ENCODE results near the gene TM9SF4.
A peak's percentile ranks its signal among the peaks of the same experiment; 100 is the strongest.

Gene TM9SF4

DNA sequence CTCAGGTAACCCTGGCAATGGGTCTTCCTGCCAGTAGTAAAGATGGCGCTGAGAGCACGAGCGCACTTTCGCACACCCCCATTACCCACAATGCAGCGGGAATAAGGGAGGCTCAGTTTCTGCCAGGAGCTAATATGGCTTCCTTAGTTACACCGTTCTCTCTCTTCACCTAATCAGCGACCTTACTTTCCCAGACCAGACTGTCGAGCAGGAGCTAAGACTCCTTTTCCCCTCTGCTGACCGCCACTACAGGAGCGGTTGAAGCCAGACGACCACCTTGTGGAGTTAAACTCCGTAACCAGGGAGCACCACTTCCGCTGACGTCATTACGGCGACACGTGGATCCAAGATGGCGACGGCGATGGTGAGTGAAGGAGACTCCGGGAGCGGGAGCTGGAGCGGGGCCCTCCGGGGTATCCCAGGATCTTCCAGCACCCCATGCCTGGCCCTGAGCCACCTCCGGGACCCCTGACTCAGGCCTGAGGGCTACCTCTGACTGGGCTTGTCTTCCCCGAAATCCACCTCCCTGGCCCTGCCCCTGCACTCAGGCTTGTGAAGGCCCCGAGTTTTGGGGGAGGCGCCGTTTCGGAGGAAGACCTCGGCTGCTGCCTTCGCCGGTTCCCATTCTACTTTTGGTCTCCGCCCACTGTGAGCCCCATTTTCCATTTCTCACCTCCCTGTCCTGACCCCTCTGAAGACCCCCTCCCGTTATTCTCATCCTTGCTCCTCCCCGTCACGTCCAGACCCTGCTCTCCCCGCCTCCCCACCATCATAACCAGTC lies at the start of gene TM9SF4:
Gene TM9SF4, plus strand, starts transcription at position 323 of the 781 bp plus-strand sequence. Its CDS starts 27 bp downstream, at position 350.
- H3K27me3 Mint-ChIP-seq, result no peaks in the 10 kb centered on the region
- no peaks in the 10 kb centered on the region for H3K9me3 Mint-ChIP-seq
- peaks cover 45% of the 10 kb centered on the region for H3K4me1 Mint-ChIP-seq
- ATAC-seq (peak; percentile 87), DNase-seq (peak; percentile 85 to 92)
- H3K4me3 Mint-ChIP-seq, result peak within 1 kb of the TSS; percentile 97 to 98
- peak within 1 kb of the TSS; percentile 100 for H3K27ac Mint-ChIP-seq

DNA sequence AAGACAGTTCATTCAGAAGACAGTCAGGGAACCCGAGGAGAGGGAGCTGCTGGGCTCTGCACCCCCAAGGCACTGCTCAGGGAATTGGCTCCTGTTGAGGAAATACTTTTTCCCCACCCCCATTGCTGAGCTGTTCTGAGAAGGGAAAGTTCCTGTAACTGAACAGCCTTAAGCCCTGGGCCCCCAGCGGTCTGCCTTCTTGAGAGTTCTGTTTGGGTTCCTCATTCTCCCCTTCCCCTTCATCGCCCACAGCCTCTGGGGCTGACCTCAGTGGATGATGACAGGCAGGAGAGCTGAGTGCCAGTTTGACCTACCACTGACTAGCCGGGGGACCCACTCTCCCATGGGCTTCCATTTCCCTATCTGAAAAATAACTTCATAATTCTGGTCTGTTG lies 46.7 kb upstream of the TM9SF4 start:
- no peak for DNase-seq
- H3K27me3 Mint-ChIP-seq, result peaks cover 50% of the 10 kb centered on the region
- H3K4me3 Mint-ChIP-seq, result no peak overlapping the region
- peak; percentile 60 for ATAC-seq
- H3K27ac Mint-ChIP-seq, result no peak overlapping the region
- H3K4me1 Mint-ChIP-seq, result no peaks in the 10 kb centered on the region
- H3K9me3 Mint-ChIP-seq, result no peaks in the 10 kb centered on the region

GRCh38 chr20:32063695-32064094 lies 45.8 kb upstream of the TM9SF4 start:
- Mint-ChIP-seq H3K27me3 (peaks cover 41% of the 10 kb centered on the region), H3K9me3 (no peaks in the 10 kb centered on the region), H3K4me1 (no peaks in the 10 kb centered on the region), H3K4me3 (no peak overlapping the region), H3K27ac (no peak overlapping the region)
- no peak for DNase-seq
- ATAC-seq, result no peak

- Mint-ChIP-seq H3K27me3 (peaks cover 31% of the 10 kb centered on the region), H3K4me1 (no peaks in the 10 kb centered on the region)
These were observed 44.8 kb upstream of the TM9SF4 start for GRCh38 chr20:32064667-32065066.

DNA sequence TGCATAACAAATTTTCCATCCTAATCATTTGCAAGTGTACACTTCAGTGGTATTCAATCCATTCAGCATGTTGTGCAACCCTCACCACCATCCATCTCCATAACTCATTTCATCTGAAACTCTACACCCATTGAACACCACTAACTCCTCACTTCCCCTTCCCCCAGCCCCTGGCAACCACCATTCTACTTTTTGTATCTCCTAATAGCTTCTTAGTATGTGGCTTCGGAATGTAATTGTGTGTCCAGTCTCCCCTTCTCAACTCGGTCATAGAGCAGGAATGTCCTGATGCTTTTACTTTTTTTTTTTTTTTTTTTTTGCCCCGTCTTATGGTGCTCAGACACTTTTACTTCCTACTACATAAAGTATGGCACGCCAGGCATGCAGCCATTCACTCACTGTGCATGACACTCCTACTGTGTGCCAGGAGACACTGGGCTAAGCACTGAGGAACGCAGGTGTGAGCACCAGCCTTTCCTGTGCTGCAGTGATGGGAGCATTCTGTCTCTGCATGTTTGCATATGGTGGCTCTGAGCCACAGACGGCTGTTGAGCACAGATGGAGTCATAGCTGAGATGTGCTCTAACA lies 42.2 kb upstream of the TM9SF4 start:
- ATAC-seq, result no peak
- peaks cover 5% of the 10 kb centered on the region for H3K27me3 Mint-ChIP-seq
- no peaks in the 10 kb centered on the region for H3K4me1 Mint-ChIP-seq
- no peak overlapping the region for H3K27ac Mint-ChIP-seq
- no peak overlapping the region for H3K4me3 Mint-ChIP-seq
- no peak for DNase-seq
- H3K9me3 Mint-ChIP-seq, result no peaks in the 10 kb centered on the region

More at GRCh38 chr20:32064667-32065066, 44.8 kb upstream of the TM9SF4 start:
- Mint-ChIP-seq H3K4me3 (no peak overlapping the region), H3K27ac (no peak overlapping the region), H3K9me3 (no peaks in the 10 kb centered on the region)
- DNase-seq (no peak), ATAC-seq (no peak)

- H3K4me1 Mint-ChIP-seq, result no peaks in the 10 kb centered on the region
- H3K27me3 Mint-ChIP-seq, result no peaks in the 10 kb centered on the region
- ATAC-seq, result no peak
- DNase-seq, result no peak
- no peaks in the 10 kb centered on the region for H3K9me3 Mint-ChIP-seq
- no peak overlapping the region for H3K27ac Mint-ChIP-seq
- no peak overlapping the region for H3K4me3 Mint-ChIP-seq
These were observed 41.3 kb upstream of the TM9SF4 start for GRCh38 chr20:32068174-32068573.

GRCh38 chr20:32069711-32070110 lies 39.8 kb upstream of the TM9SF4 start:
- DNase-seq, result no peak
- Mint-ChIP-seq H3K4me1 (no peaks in the 10 kb centered on the region), H3K4me3 (no peak overlapping the region), H3K27ac (no peak overlapping the region), H3K9me3 (no peaks in the 10 kb centered on the region), H3K27me3 (no peaks in the 10 kb centered on the region)
- no peak for ATAC-seq

DNA sequence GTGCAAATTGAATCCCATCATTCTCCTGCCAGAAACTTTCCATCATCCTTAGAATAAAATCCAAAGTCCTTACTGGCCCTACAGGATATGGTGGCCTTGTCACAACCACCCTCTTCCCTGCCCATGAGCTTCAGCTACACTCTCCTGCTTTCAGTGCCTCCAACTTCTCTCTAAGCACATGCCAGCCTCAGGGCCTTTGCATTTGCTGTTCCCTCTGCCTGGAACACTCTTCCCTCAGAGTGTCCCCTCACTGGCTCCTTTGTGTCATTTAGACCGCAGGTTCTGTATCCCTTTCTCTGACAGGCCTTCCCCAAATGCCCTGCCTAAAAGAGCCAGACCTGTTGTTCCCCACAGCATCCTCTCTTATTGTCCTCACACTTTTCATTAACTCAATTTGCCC lies 39.2 kb upstream of the TM9SF4 start:
- ATAC-seq (no peak), DNase-seq (no peak)
- Mint-ChIP-seq H3K4me1 (no peaks in the 10 kb centered on the region), H3K4me3 (no peak overlapping the region), H3K9me3 (no peaks in the 10 kb centered on the region), H3K27ac (no peak overlapping the region), H3K27me3 (peaks cover 3% of the 10 kb centered on the region)

- DNase-seq, result no peak
- H3K27me3 Mint-ChIP-seq, result peaks cover 8% of the 10 kb centered on the region
- H3K4me1 Mint-ChIP-seq, result no peaks in the 10 kb centered on the region
- no peak for ATAC-seq
- H3K4me3 Mint-ChIP-seq, result no peak overlapping the region
- H3K9me3 Mint-ChIP-seq, result no peaks in the 10 kb centered on the region
- H3K27ac Mint-ChIP-seq, result peak overlapping the region in 1 of 2 donors; percentile 43
These were observed 38.8 kb upstream of the TM9SF4 start for GRCh38 chr20:32070690-32071213.

DNA sequence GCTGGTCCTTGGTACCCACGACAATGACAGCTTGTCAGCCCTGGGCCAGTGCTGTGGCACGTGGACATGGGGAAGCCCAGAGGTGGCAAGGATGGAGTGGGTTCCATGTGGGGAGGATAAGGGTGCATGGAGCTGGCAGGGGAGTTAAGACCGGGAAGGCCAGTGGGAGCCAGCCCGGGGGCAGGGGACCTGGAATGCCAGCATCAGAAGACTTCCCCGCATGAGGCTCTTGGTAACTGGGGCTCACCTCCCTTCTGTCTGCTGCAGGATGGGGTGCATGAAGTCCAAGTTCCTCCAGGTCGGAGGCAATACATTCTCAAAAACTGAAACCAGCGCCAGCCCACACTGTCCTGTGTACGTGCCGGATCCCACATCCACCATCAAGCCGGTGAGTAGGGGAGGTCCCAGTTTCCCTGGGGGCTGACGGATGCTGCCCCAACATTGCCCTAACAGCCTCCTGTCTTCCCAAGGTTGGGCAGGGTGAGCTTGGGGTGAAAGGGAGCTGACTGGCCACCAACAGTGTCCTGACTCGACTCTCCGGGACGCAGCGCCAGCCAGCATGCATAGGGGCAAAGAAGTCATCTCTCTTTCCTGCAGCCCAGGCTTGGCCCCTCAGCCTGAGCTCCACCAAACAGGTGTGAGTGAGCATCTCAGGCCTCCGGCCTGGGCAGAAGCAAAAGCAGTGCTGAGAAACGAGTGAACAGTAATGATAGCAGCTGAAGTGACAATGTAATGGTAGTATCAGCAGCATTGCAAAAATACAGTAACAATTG lies 37.9 kb upstream of the TM9SF4 start:
- Mint-ChIP-seq H3K4me1 (no peaks in the 10 kb centered on the region), H3K27ac (peak overlapping the region in 1 of 2 donors; percentile 43), H3K4me3 (no peak overlapping the region), H3K9me3 (no peaks in the 10 kb centered on the region), H3K27me3 (peaks cover 8% of the 10 kb centered on the region)
- ATAC-seq, result no peak
- no peak for DNase-seq

GRCh38 chr20:32072168-32072750 lies 37.3 kb upstream of the TM9SF4 start:
- ATAC-seq (no peak), DNase-seq (no peak)
- Mint-ChIP-seq H3K4me1 (no peaks in the 10 kb centered on the region), H3K27ac (peak overlapping the region in 1 of 2 donors; percentile 66), H3K9me3 (no peaks in the 10 kb centered on the region), H3K27me3 (peaks cover 8% of the 10 kb centered on the region), H3K4me3 (no peak overlapping the region)

DNA sequence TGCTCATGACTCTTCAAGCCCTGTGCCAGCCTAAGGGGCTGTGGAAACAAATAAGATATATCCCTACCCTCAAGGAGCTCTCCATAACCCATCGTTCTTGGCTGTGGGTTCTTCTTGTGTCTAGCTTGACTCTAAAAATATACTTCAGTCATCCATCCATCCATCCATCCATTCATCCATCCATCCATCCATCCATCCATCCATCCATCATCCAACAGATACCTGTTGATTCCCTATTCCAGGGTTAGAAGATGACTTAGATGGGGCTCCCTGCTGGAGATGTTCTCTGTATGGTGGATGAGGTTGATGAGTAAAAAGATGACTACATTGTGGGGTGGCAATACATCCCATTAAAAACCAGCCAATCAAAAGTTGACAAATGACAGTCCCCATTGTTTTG lies 34.0 kb upstream of the TM9SF4 start:
- DNase-seq, result no peak
- Mint-ChIP-seq H3K27me3 (peaks cover 12% of the 10 kb centered on the region), H3K4me1 (no peaks in the 10 kb centered on the region), H3K9me3 (no peaks in the 10 kb centered on the region), H3K4me3 (no peak overlapping the region), H3K27ac (no peak overlapping the region)
- no peak for ATAC-seq

DNA sequence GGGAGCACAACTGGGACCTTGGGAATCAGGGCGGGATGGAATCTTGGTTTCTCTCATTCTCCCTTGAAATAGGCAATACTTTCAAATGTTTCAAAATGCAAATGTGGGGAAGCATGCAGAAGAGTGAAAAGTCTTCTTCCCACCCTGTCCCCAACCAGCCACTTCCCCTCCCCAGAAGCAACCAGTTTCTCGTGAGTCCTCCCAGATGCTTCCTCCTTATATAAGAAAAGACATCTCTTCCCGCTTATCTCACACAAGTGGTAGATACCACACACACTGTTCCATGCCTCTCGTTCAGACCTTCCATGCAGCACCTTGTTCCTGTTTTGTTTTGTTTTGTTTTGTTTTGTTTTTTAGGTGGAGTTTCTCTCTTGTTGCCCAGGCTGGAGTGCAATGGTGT lies 32.3 kb upstream of the TM9SF4 start:
- Mint-ChIP-seq H3K27me3 (peaks cover 16% of the 10 kb centered on the region), H3K9me3 (no peaks in the 10 kb centered on the region), H3K4me3 (no peak overlapping the region), H3K27ac (no peak overlapping the region), H3K4me1 (no peaks in the 10 kb centered on the region)
- DNase-seq (no peak), ATAC-seq (no peak)

GRCh38 chr20:32078322-32078721 lies 31.2 kb upstream of the TM9SF4 start:
- no peaks in the 10 kb centered on the region for H3K4me1 Mint-ChIP-seq
- DNase-seq, result no peak
- H3K9me3 Mint-ChIP-seq, result no peaks in the 10 kb centered on the region
- no peak overlapping the region for H3K4me3 Mint-ChIP-seq
- no peak for ATAC-seq
- peaks cover 25% of the 10 kb centered on the region for H3K27me3 Mint-ChIP-seq
- peak overlapping the region in 1 of 2 donors; percentile 16 for H3K27ac Mint-ChIP-seq

- peak overlapping the region in 1 of 2 donors; percentile 16 for H3K27ac Mint-ChIP-seq
- no peaks in the 10 kb centered on the region for H3K4me1 Mint-ChIP-seq
- H3K4me3 Mint-ChIP-seq, result no peak overlapping the region
- DNase-seq, result no peak
- no peaks in the 10 kb centered on the region for H3K9me3 Mint-ChIP-seq
- no peak for ATAC-seq
- peaks cover 29% of the 10 kb centered on the region for H3K27me3 Mint-ChIP-seq
These were observed 30.7 kb upstream of the TM9SF4 start for GRCh38 chr20:32078791-32079190.
